Measurements from ENCODE around the gene ZAP70.

The ZAP70 gene

GRCh38 chr2:97717613-97717995 is 4.2 kb downstream of the ZAP70 start:
- no peak for DNase-seq (ENCODE audit: low read depth)

GRCh38 chr2:97718051-97718882 is 4.9 kb downstream of the ZAP70 start:
- DNase-seq (ENCODE audit: low read depth), result no peak

GRCh38 chr2:97718942-97719341 is 5.6 kb downstream of the ZAP70 start:
- no peak for DNase-seq (ENCODE audit: low read depth)

GRCh38 chr2:97719362-97720155 is 6.2 kb downstream of the ZAP70 start:
- DNase-seq (ENCODE audit: low read depth), result no peak

- DNase-seq (ENCODE audit: low read depth), result no peak
These were observed 7.4 kb downstream of the ZAP70 start for GRCh38 chr2:97720746-97721145.

GRCh38 chr2:97722227-97722626 is 8.9 kb downstream of the ZAP70 start:
- DNase-seq (ENCODE audit: low read depth), result peak; percentile 10

GRCh38 chr2:97723156-97724072 is 10.0 kb downstream of the ZAP70 start:
- DNase-seq (ENCODE audit: low read depth), result no peak

GRCh38 chr2:97724073-97724410 is 10.7 kb downstream of the ZAP70 start:
- DNase-seq (ENCODE audit: low read depth), result no peak

- no peak for DNase-seq (ENCODE audit: low read depth)
These were observed 11.1 kb downstream of the ZAP70 start for GRCh38 chr2:97724501-97724900.

GRCh38 chr2:97724946-97725688 is 11.7 kb downstream of the ZAP70 start:
- no peak for DNase-seq (ENCODE audit: low read depth)

- DNase-seq (ENCODE audit: low read depth), result no peak
These were observed 13.1 kb downstream of the ZAP70 start for GRCh38 chr2:97726261-97727064.

- DNase-seq (ENCODE audit: low read depth), result no peak
These were observed 13.9 kb downstream of the ZAP70 start for GRCh38 chr2:97727296-97727695.

- no peak for DNase-seq (ENCODE audit: low read depth)
These were observed 14.8 kb downstream of the ZAP70 start for GRCh38 chr2:97728091-97728731.

GRCh38 chr2:97730245-97730644 is 16.9 kb downstream of the ZAP70 start:
- DNase-seq (ENCODE audit: low read depth), result peak; percentile 61

- no peak for DNase-seq (ENCODE audit: low read depth)
These were observed 18.1 kb downstream of the ZAP70 start for GRCh38 chr2:97731274-97732020.

GRCh38 chr2:97732436-97733340 is 19.3 kb downstream of the ZAP70 start:
- no peak for DNase-seq (ENCODE audit: low read depth)

- DNase-seq (ENCODE audit: low read depth), result no peak
These were observed 20.1 kb downstream of the ZAP70 start for GRCh38 chr2:97733341-97734035.

Data from iris pigment epithelial cell (primary cell).